KMS-11 (cell line): ENCODE results near the gene BRICD5.
A peak's percentile ranks its signal among the peaks of the same experiment; 100 is the strongest.

Experiments used
- H2AFZ ChIP-seq: fragments of 200-600 bp; sonication (generic); 2 replicates; pipeline ENCODE4 v1.6.1; 2016; ENCODE audit warnings: antibody characterized with exemption, mixed run types, low read depth
- H3K27ac ChIP-seq: fragments of 200-600 bp; sonication (generic); 2 replicates; pipeline ENCODE4 v1.6.1; 2016; ENCODE audit warnings: mild to moderate bottlenecking, mixed run types
- H3K27me3 ChIP-seq: fragments of 200-600 bp; sonication (generic); 2 replicates; pipeline ENCODE4 v1.6.1; 2017; ENCODE audit warnings: mild to moderate bottlenecking, low read depth, mixed run types, moderate library complexity; ENCODE audit not compliant: insufficient read depth
- H3K36me3 ChIP-seq: fragments of 200-600 bp; sonication (generic); 2 replicates; pipeline ENCODE4 v1.6.1; 2017; ENCODE audit warnings: mild to moderate bottlenecking, mixed run types; ENCODE audit not compliant: insufficient read depth
- H3K4me1 ChIP-seq: fragments of 200-600 bp; sonication (generic); 2 replicates; pipeline ENCODE4 v1.6.1; 2016; ENCODE audit warnings: mild to moderate bottlenecking, low read depth, mixed run types; ENCODE audit not compliant: poor library complexity, severe bottlenecking
- H3K4me2 ChIP-seq: fragments of 200-600 bp; sonication (generic); 2 replicates; pipeline ENCODE4 v1.7.0; 2016; ENCODE audit warnings: mild to moderate bottlenecking, mixed run types
- H3K4me3 ChIP-seq: fragments of 200-600 bp; sonication (generic); IDR thresholded peaks from 2 replicates; pipeline ENCODE4 v1.6.1; 2017; ENCODE audit warnings: low read depth, low read length, mixed read lengths; ENCODE audit not compliant: insufficient read depth
- H3K79me2 ChIP-seq: fragments of 200-600 bp; sonication (generic); 2 replicates; pipeline ENCODE4 v1.6.1; 2016; ENCODE audit warnings: low read depth, mixed run types; ENCODE audit not compliant: insufficient read depth
- H3K9ac ChIP-seq: fragments of 200-600 bp; sonication (generic); 2 replicates; pipeline ENCODE4 v1.6.1; 2016; ENCODE audit warnings: mild to moderate bottlenecking, mixed run types
- H4K20me1 ChIP-seq: fragments of 200-600 bp; sonication (generic); 2 replicates; pipeline ENCODE4 v1.6.1; 2016; ENCODE audit warnings: mild to moderate bottlenecking, mixed run types; ENCODE audit not compliant: insufficient read depth
- TF ChIP-seq, protein P1 (sequence below): fragments of 200-600 bp; sonication (generic); conservative IDR thresholded peaks from 2 replicates; pipeline ENCODE4 v1.6.1; 2017; ENCODE audit warnings: low read depth, mild to moderate bottlenecking, antibody characterized with exemption, low read length, moderate library complexity, mixed read lengths

Gene BRICD5

DNA sequence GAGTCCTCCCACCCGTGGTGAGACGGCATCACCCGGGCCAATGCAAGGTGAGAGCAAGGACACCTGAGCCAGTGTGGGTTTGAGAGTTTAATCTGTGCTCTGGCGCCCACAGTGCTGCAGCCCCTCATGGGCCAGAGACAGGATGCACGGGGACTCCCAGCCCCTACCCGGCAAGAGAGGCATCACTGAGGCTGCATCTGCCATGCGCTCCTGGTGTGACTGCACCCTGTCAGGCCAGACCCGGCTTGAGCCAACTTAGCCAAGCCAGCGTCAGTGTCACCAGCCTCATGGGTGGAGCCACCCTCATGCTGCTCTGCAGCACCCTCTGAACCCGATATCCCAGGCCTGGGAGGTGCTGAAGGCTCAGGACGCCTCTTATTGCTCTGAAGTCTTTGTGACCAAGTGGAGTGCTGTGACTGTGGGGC lies 1.3 kb upstream of the BRICD5 start:
- H3K27ac ChIP-seq = no peak overlapping the region
- no peaks in the 10 kb centered on the region for H4K20me1 ChIP-seq
- H3K4me3 ChIP-seq = no peak overlapping the region
- H3K4me1 ChIP-seq = peaks cover 14% of the 10 kb centered on the region
- no peaks in the 10 kb centered on the region for H3K27me3 ChIP-seq
- peaks cover 15% of the 10 kb centered on the region for H3K79me2 ChIP-seq
- H3K36me3 ChIP-seq = no peaks in the 10 kb centered on the region
- TF ChIP-seq, protein P1, sequence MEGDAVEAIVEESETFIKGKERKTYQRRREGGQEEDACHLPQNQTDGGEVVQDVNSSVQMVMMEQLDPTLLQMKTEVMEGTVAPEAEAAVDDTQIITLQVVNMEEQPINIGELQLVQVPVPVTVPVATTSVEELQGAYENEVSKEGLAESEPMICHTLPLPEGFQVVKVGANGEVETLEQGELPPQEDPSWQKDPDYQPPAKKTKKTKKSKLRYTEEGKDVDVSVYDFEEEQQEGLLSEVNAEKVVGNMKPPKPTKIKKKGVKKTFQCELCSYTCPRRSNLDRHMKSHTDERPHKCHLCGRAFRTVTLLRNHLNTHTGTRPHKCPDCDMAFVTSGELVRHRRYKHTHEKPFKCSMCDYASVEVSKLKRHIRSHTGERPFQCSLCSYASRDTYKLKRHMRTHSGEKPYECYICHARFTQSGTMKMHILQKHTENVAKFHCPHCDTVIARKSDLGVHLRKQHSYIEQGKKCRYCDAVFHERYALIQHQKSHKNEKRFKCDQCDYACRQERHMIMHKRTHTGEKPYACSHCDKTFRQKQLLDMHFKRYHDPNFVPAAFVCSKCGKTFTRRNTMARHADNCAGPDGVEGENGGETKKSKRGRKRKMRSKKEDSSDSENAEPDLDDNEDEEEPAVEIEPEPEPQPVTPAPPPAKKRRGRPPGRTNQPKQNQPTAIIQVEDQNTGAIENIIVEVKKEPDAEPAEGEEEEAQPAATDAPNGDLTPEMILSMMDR = no peak
- H2AFZ ChIP-seq = no peak overlapping the region
- no peak overlapping the region for H3K9ac ChIP-seq
- peak overlapping the region; percentile 98; the same call in 1 of the 2 replicates for H3K4me2 ChIP-seq

DNA sequence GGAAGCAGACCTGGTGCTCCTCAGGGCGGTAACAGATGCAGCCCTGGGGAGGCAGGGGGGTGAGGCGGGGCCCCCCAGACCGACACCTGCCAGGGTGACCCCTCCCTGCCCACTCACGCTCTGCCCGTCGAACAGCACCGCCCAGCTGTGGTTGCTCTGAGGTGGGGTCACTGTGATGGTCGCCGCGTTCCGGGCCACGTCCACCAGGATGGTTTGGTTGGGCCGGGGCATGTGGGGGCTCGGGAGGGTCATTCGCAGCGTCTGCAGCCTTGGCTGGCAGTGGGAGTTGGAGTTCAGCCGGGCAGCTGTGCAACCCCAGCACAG lies 692 bp downstream of the BRICD5 start:
- H2AFZ ChIP-seq = no peak overlapping the region
- H3K4me2 ChIP-seq = no peak overlapping the region
- no peaks in the 10 kb centered on the region for H3K36me3 ChIP-seq
- peaks cover 23% of the 10 kb centered on the region for H3K4me1 ChIP-seq
- TF ChIP-seq, protein P1 = no peak
- no peaks in the 10 kb centered on the region for H3K27me3 ChIP-seq
- H3K79me2 ChIP-seq = peaks cover 22% of the 10 kb centered on the region
- H4K20me1 ChIP-seq = no peaks in the 10 kb centered on the region
- H3K4me3 ChIP-seq = no peak overlapping the region
- no peak overlapping the region for H3K27ac ChIP-seq
- no peak overlapping the region for H3K9ac ChIP-seq

DNA sequence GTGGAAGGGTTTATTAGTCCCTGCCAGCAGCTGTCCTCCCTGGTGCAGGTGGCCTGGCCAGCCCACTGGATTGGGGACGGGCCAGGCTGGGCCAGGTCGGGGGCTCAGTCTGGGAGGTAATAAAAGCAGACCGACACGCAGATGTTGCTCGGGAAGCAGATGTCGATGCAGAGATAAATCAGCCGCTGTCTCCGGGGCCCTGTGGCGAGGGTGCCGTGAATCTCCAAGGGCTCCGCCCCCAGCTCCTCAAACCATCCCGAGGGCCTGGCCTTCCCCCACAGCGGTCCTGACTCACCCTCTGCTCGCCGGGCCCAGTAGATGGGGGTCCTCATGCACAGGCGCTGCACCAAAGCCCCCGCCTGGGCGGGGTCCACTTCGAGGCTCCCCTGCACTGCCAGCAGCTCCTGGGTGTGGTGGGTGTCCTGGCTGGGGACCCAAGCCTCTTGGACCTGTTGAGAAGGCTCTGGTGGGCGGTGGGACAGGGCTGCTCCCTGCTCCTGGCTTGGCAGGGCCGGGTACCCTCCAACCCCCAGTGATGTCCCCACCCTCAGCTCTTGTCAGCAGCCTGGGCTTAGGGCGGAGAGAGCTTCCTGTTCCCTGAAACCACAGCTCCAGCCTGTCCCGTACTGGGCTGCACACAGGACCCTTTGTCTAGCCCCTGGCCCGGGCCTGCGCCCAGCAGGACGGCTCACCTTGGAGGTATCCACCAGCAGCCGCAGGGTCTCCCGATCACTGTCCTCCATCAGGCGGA lies 1.2 kb downstream of the BRICD5 start:
- Histone ChIP-seq H3K36me3 (no peaks in the 10 kb centered on the region), H3K79me2 (peaks cover 22% of the 10 kb centered on the region)

DNA sequence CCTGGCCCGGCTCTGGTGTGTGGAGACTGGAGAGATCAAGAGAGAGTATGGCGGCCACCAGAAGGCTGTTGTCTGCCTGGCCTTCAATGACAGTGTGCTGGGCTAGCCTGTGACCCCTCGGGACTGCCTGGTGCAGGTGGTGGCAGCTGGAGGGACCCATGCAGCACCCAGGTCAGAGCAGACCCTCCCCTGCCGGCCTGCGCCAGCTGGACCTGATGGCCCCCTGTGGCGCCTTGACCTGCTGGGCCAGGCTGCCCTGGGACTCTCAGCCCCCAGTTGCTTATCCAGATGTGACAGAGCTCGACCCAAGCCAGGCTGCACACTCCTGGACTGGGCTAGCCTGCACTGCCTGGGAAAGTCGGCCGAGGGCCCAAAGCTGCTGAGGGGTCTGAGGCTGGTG lies 1.9 kb downstream of the BRICD5 start:
- TF ChIP-seq, protein P1 = no peak
- no peak overlapping the region for H3K4me3 ChIP-seq
- H4K20me1 ChIP-seq = no peaks in the 10 kb centered on the region
- no peaks in the 10 kb centered on the region for H3K36me3 ChIP-seq
- no peaks in the 10 kb centered on the region for H3K27me3 ChIP-seq
- H3K9ac ChIP-seq = no peak overlapping the region
- peaks cover 29% of the 10 kb centered on the region for H3K4me1 ChIP-seq
- no peak overlapping the region for H2AFZ ChIP-seq
- H3K4me2 ChIP-seq = no peak overlapping the region
- peaks cover 22% of the 10 kb centered on the region for H3K79me2 ChIP-seq
- no peak overlapping the region for H3K27ac ChIP-seq

More for the DNA sequence above, 1.2 kb downstream of the BRICD5 start:
- H3K9ac ChIP-seq = no peak overlapping the region
- H4K20me1 ChIP-seq = no peaks in the 10 kb centered on the region
- H3K4me3 ChIP-seq = no peak overlapping the region
- no peak overlapping the region for H3K27ac ChIP-seq
- H2AFZ ChIP-seq = no peak overlapping the region
- H3K4me1 ChIP-seq = peaks cover 27% of the 10 kb centered on the region
- H3K4me2 ChIP-seq = no peak overlapping the region
- no peaks in the 10 kb centered on the region for H3K27me3 ChIP-seq
- TF ChIP-seq, protein P1 = no peak
